GM21423 (cell line): ENCODE measurements around the gene FRY.

Experiments
- ATAC-seq: cut with Tn5 transposase; IDR thresholded peaks from one replicate; pipeline ENCODE4 v1.9.1; 2021; ENCODE audit warnings: mild to moderate bottlenecking, moderate library complexity; ENCODE audit not compliant: unreplicated experiment

Gene FRY

DNA sequence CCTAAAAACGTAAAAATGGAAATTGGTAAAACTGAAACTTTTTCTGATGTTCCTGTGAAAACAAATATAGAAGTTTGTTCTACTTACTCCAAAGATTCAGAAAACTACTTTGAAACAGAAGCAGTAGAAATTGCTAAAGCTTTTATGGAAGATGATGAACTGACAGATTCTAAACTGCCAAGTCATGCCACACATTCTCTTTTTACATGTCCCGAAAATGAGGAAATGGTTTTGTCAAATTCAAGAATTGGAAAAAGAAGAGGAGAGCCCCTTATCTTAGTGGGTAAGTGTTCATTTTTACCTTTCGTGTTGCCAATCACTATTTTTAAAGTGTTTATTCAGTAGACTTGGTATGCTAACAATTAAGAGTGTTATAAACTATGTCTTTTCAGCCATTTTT lies 309.3 kb downstream of the FRY start:
- no peak for ATAC-seq

DNA sequence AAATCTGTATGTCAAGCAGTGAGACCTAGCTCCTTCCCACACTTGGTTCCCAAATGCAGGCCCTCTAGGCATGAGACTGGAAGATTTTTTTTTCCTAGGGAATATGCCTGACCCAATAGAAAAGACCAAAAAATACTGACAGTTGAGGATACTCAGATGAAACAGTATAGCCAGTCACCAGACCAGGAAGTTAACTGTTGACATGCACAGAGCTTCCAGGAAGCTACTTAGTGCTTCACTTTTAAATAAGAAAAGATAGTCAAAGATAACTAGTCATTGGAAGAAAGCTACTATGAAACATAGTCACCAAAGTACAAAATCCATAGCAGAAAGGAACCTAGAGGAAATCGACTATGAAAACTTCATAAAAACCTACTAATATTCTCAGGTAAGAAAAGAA lies 316.1 kb downstream of the FRY start:
- no peak for ATAC-seq
